Stomach (tissue), 9 donors: ENCODE results near the gene FUT6. TPM values are rescaled to one million over a fixed set of nuclear protein-coding genes. Genes with fewer than 3 reads are reported as not detected.
"Not testable (repeated sequence)": the region's sequence is repeated elsewhere in the genome, so short reads cannot be mapped to it uniquely, and the experiment has no call there.

Experiments used
- DNase-seq, 2 donors: peaks; one replicate each; pipeline versions ENCODE4 v3.0.0 to v3.0.0-alpha.2; 2013 to 2019
- H3K27ac ChIP-seq, 5 donors: fragments of 200-600 bp in 4 of 5; sonication (generic) in 4 of 5; one replicate each; pipeline ENCODE4 v1.5.1; 2013 to 2019; ENCODE audit warnings: mild to moderate bottlenecking in 1 of 5, moderate library complexity in 1 of 5
- H3K27me3 ChIP-seq, 3 donors: fragments of 200-600 bp; sonication (generic); one replicate each; pipeline ENCODE4 v1.5.1; 2017 to 2019; ENCODE audit warnings: mixed run types in 1 of 3
- H3K36me3 ChIP-seq, 4 donors: fragments of 200-600 bp; sonication (generic); 1 replicate in 3 of 4; 2 replicates in 1 of 4; pipeline ENCODE4 v1.5.1; 2016 to 2019
- H3K4me1 ChIP-seq, 4 donors: fragments of 200-600 bp; sonication (generic); one replicate each; pipeline ENCODE4 v1.5.1; 2016 to 2019
- H3K4me3 ChIP-seq, 4 donors: fragments of 200-600 bp; sonication (generic) in 3 of 4; one replicate each; pipeline ENCODE4 v1.5.1; 2016 to 2019; ENCODE audit warnings: mild to moderate bottlenecking in 1 of 4
- H3K9me3 ChIP-seq, 4 donors: fragments of 200-600 bp; sonication (generic); one replicate each; pipeline ENCODE4 v1.5.1; 2016 to 2019
- CTCF ChIP-seq, 7 experiments: fragments of 450-650 bp in 4 of 7; fragments of 200-600 bp in 3 of 7; sonication (generic) in 3 of 7; IDR thresholded peaks; one replicate each; pipeline ENCODE4 v1.5.1; 2016 to 2019; ENCODE audit warnings: antibody characterized with exemption in 7 of 7, control low read depth in 2 of 7, mild to moderate bottlenecking in 1 of 7
- EP300 ChIP-seq: sonication (generic); formaldehyde crosslinking; IDR thresholded peaks from one replicate; pipeline ENCODE4 v1.6.1; 2017; ENCODE audit warnings: antibody characterized with exemption
- POLR2A ChIP-seq, 4 donors: fragments of 450-650 bp; IDR thresholded peaks; one replicate each; pipeline ENCODE4 v1.6.1; 2016; ENCODE audit warnings: antibody characterized with exemption in 4 of 4, control low read depth in 2 of 4, mild to moderate bottlenecking in 1 of 4, moderate library complexity in 1 of 4
- POLR2AphosphoS5 ChIP-seq, 3 donors: sonication (generic); formaldehyde crosslinking; IDR thresholded peaks; one replicate each; pipeline ENCODE4 v1.6.1; 2016; ENCODE audit warnings: antibody characterized with exemption in 3 of 3
- WGBS, 5 donors: extraction: QIAGEN DNeasy Blood & Tissue Kit in 3 of 5; methylation state at CpG; one replicate each; pipeline versions ENCODE4 v1.1.5 to v1.1.7; 2013 to 2018; 5-methylcytosine and 5-hydroxymethylcytosine counted together
- intact Hi-C: fragments of 100-400 bp; cut with DNase I; formaldehyde crosslinking; loops from one replicate; pipeline ENCODE4 v1.15.1; 2023; ENCODE audit warnings: low total_unique reads
- polyA plus RNA-seq, 3 donors: library from polyadenylated mRNA; stranded (reverse); fragments of 200-250 nt; gene quantifications; one replicate each; pipeline ENCODE4 v1.2.3, GENCODE V29; 2013
- total RNA-seq, 5 donors: library from RNA; depleted of rRNA; stranded (reverse); fragments of >200 nt; gene quantifications; one replicate each; pipeline versions ENCODE4 v1.1.0 to v1.2.3, GENCODE V29; 2014 to 2016
- donor health status: healthy with polysubstance abuse.
- donor health status: Bipolar disorder and iron deficiency.
- donor health status: healthy.

FUT6 gene
- total and polyA plus RNA-seq, 8 donors: 0.18 to 105 (median 15.3) TPM; not detected in 5

- intact Hi-C loops: no loop called here
- H3K27ac ChIP-seq: no peak within 1 kb of the TSS
- WGBS, 5 donors: 87 to 92% (median 89%) methylated on average over 14 to 15 of the region's 15 CpGs
- TF ChIP-seq CTCF (IDR thresholded peaks at IDR 0.05) (no peak), POLR2A (IDR thresholded peaks at IDR 0.05) (no peak), EP300 (no peak), POLR2AphosphoS5 (IDR thresholded peaks at IDR 0.05) (no peak)
- H3K27me3 ChIP-seq: no peaks in the 10 kb centered on the region
- peaks cover 0 to 6% (median 2%) of the 10 kb centered on the region in 4 donors for H3K4me1 ChIP-seq
- no peak within 1 kb of the TSS for H3K4me3 ChIP-seq
- no peak for DNase-seq
- H3K9me3 ChIP-seq: no peaks in the 10 kb centered on the region
- peaks cover 50 to 72% (median 67%) of the 10 kb centered on the region in 4 donors for H3K36me3 ChIP-seq
Measured at GRCh38 chr19:5784581-5785147, 54.8 kb downstream of the FUT6 start, which contains the start of gene PRR22. Gene PRR22, minus strand, starts transcription at chr19:5784746. Its CDS starts 86 bp downstream, at chr19:5784660.

GRCh38 chr19:5782945-5783919 lies 56.3 kb downstream of the FUT6 start:
- TF ChIP-seq CTCF (IDR thresholded peaks at IDR 0.05) (no peak), POLR2A (IDR thresholded peaks at IDR 0.05) (no peak), EP300 (no peak), POLR2AphosphoS5 (IDR thresholded peaks at IDR 0.05) (no peak)
- no peak for DNase-seq
- no peak overlapping the region for H3K4me3 ChIP-seq
- no peaks in the 10 kb centered on the region for H3K27me3 ChIP-seq
- H3K27ac ChIP-seq: no peak overlapping the region
- no peaks in the 10 kb centered on the region for H3K9me3 ChIP-seq
- H3K4me1 ChIP-seq: no peaks in the 10 kb centered on the region
- intact Hi-C loops: no loop called here
- 73 to 85% (median 81%) methylated on average over 33 to 48 of the region's 48 CpGs for WGBS, 5 donors
- H3K36me3 ChIP-seq: peaks cover 35 to 58% (median 52%) of the 10 kb centered on the region in 4 donors

GRCh38 chr19:5782322-5782721 lies 57.2 kb downstream of the FUT6 start:
- no peak overlapping the region for H3K27ac ChIP-seq
- H3K4me1 ChIP-seq: no peaks in the 10 kb centered on the region
- peaks cover 26 to 49% (median 43%) of the 10 kb centered on the region in 4 donors for H3K36me3 ChIP-seq
- 79 to 85% (median 82%) methylated on average over 3 to 9 of the region's 9 CpGs for WGBS, 5 donors
- no peaks in the 10 kb centered on the region for H3K27me3 ChIP-seq
- H3K9me3 ChIP-seq: no peaks in the 10 kb centered on the region
- H3K4me3 ChIP-seq: no peak overlapping the region
- no peak for DNase-seq
- intact Hi-C loops: no loop called here
- no peak for TF ChIP-seq POLR2AphosphoS5 (IDR thresholded peaks at IDR 0.05)
- no peak for TF ChIP-seq POLR2A (IDR thresholded peaks at IDR 0.05)
- no peak for TF ChIP-seq CTCF (IDR thresholded peaks at IDR 0.05)
- no peak for TF ChIP-seq EP300

- DNase-seq, H3K4me3 ChIP-seq, intact Hi-C loops, H3K27ac ChIP-seq, H3K4me1 ChIP-seq, H3K9me3 ChIP-seq, H3K27me3 ChIP-seq: not testable (repeated sequence)
- WGBS, 5 donors: 82 to 89% (median 88%) methylated on average over 10 to 11 of the region's 11 CpGs
- H3K36me3 ChIP-seq: peaks cover 12 to 35% (median 29%) of the 10 kb centered on the region in 4 donors
Measured at GRCh38 chr19:5780916-5781315, 58.6 kb downstream of the FUT6 start.

Other genes with a start within 250 kb of the FUT6 start
- 100 to 1,000 TPM in 4 of 5 donors, 10 to 100 TPM in 1; 67.2 to 237 (median 126) TPM for gene SAFB2, start 216.9 kb downstream of the FUT6 start, total RNA-seq
- gene SAFB2, start 216.9 kb downstream of the FUT6 start, polyA plus RNA-seq: 10 to 100 TPM; 38.5 to 49.8 (median 46.6) TPM
- 100 to 1,000 TPM in 3 of 5 donors, 10 to 100 TPM in 2; 46.1 to 636 (median 195) TPM for gene SAFB, start 216.6 kb downstream of the FUT6 start, total RNA-seq
- 10 to 100 TPM; 33.1 to 46.3 (median 39.0) TPM for gene SAFB, start 216.6 kb downstream of the FUT6 start, polyA plus RNA-seq
- 100 to 1,000 TPM in 1 of 5 donors, 10 to 100 TPM in 4; 11.0 to 171 (median 27.5) TPM for gene MICOS13, start 159.2 kb downstream of the FUT6 start, total RNA-seq
- gene MICOS13, start 159.2 kb downstream of the FUT6 start, polyA plus RNA-seq: 100 to 1,000 TPM in 2 of 3 donors, 10 to 100 TPM in 1; 96.7 to 136 (median 121) TPM
- gene HSD11B1L, start 158.7 kb downstream of the FUT6 start, total RNA-seq: 10 to 100 TPM in 1 of 5 donors, 1 to 10 TPM in 3, under 1 TPM in 1; 0.89 to 26.8 (median 2.0) TPM
- 10 to 100 TPM in 2 of 3 donors, 1 to 10 TPM in 1; 8.9 to 16.5 (median 11.2) TPM for gene HSD11B1L, start 158.7 kb downstream of the FUT6 start, polyA plus RNA-seq
- gene RPL36, start 149.4 kb downstream of the FUT6 start, total RNA-seq: 100 to 1,000 TPM; 121 to 772 (median 289) TPM
- gene RPL36, start 149.4 kb downstream of the FUT6 start, polyA plus RNA-seq: 1,000 to 10,000 TPM; 1,713 to 2,132 (median 1,726) TPM
- 100 to 1,000 TPM in 1 of 5 donors, 10 to 100 TPM in 3, 1 to 10 TPM in 1; 8.8 to 169 (median 57.4) TPM for gene LONP1, start 119.6 kb downstream of the FUT6 start, total RNA-seq
- gene LONP1, start 119.6 kb downstream of the FUT6 start, polyA plus RNA-seq: 10 to 100 TPM; 41.3 to 43.3 (median 41.7) TPM
- gene CATSPERD, start 119.1 kb downstream of the FUT6 start, total RNA-seq: not detected
- not detected for gene CATSPERD, start 119.1 kb downstream of the FUT6 start, polyA plus RNA-seq
- 10 to 100 TPM in 1 of 5 donors, 1 to 10 TPM in 2, under 1 TPM in 1, not detected in 1; 0.73 to 12.1 (median 5.4) TPM for gene PRR22, start 55.0 kb downstream of the FUT6 start, total RNA-seq
- gene PRR22, start 55.0 kb downstream of the FUT6 start, polyA plus RNA-seq: 1 to 10 TPM; 4.7 to 7.8 (median 6.4) TPM
- 10 to 100 TPM; 25.2 to 67.5 (median 54.0) TPM for gene DUS3L, start 48.5 kb downstream of the FUT6 start, total RNA-seq
- gene DUS3L, start 48.5 kb downstream of the FUT6 start, polyA plus RNA-seq: 10 to 100 TPM; 28.9 to 42.6 (median 37.2) TPM
- 1 to 10 TPM in 2 of 5 donors, under 1 TPM in 1, not detected in 2; 0.92 to 7.1 (median 1.8) TPM for gene NRTN, start 34.6 kb downstream of the FUT6 start, total RNA-seq
- 1 to 10 TPM; 3.5 to 6.1 (median 4.0) TPM for gene NRTN, start 34.6 kb downstream of the FUT6 start, polyA plus RNA-seq
- 100 to 1,000 TPM in 1 of 5 donors, 1 to 10 TPM in 4; 1.1 to 119 (median 8.5) TPM for gene FUT3, start 11.7 kb upstream of the FUT6 start, total RNA-seq
- gene FUT3, start 11.7 kb upstream of the FUT6 start, polyA plus RNA-seq: 10 to 100 TPM in 1 of 3 donors, 1 to 10 TPM in 2; 2.0 to 36.5 (median 5.0) TPM
- under 1 TPM in 1 of 5 donors, not detected in 4; 0.37 TPM for gene FUT5, start 30.8 kb upstream of the FUT6 start, total RNA-seq
- gene FUT5, start 30.8 kb upstream of the FUT6 start, polyA plus RNA-seq: not detected
- 100 to 1,000 TPM in 4 of 5 donors, 10 to 100 TPM in 1; 22.2 to 474 (median 130) TPM for gene NDUFA11, start 64.1 kb upstream of the FUT6 start, total RNA-seq
- 100 to 1,000 TPM; 490 to 524 (median 492) TPM for gene NDUFA11, start 64.1 kb upstream of the FUT6 start, polyA plus RNA-seq
- gene VMAC, start 65.2 kb upstream of the FUT6 start, total RNA-seq: 10 to 100 TPM in 3 of 5 donors, 1 to 10 TPM in 2; 3.6 to 60.8 (median 13.8) TPM
- gene VMAC, start 65.2 kb upstream of the FUT6 start, polyA plus RNA-seq: 1 to 10 TPM; 4.3 to 5.0 (median 4.7) TPM
- gene CAPS, start 74.6 kb upstream of the FUT6 start, total RNA-seq: 100 to 1,000 TPM in 1 of 5 donors, 10 to 100 TPM in 4; 27.2 to 143 (median 54.8) TPM
- 10 to 100 TPM; 34.5 to 50.4 (median 44.0) TPM for gene CAPS, start 74.6 kb upstream of the FUT6 start, polyA plus RNA-seq
- gene RANBP3, start 138.4 kb upstream of the FUT6 start, total RNA-seq: 100 to 1,000 TPM in 2 of 5 donors, 10 to 100 TPM in 3; 28.6 to 235 (median 85.9) TPM
- 10 to 100 TPM; 27.7 to 34.4 (median 31.2) TPM for gene RANBP3, start 138.4 kb upstream of the FUT6 start, polyA plus RNA-seq